ENCODE results near the gene PRR4.

Gene PRR4

DNA sequence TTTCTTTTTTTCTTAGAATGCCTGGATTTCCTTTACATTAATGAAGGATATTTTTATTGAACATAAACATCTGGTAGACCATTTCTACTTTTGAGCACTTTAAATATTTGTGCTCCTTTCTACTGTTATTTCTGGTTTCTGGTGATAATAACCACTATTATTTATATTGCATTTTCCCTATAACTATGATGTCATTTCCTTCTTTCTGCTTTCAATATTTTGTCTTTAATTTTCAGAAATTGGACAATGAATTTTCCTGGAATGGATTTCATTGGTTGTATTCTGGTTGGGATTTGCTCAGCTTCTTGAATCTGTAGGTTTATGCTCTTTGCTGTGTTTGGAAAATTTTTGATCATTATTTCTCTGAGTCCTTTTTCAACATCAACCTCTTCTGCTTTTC lies 40.0 kb upstream of the PRR4 start:
- H4K20me1 ChIP-seq (ENCODE audit: insufficient read depth, low read length) = no peaks in the 10 kb centered on the region
- TF ChIP-seq EZH2 (IDR thresholded peaks at IDR 0.05; ENCODE audit: borderline replicate concordance, low read depth, low read length, severe bottlenecking) = no peak
- TF ChIP-seq, protein P1, sequence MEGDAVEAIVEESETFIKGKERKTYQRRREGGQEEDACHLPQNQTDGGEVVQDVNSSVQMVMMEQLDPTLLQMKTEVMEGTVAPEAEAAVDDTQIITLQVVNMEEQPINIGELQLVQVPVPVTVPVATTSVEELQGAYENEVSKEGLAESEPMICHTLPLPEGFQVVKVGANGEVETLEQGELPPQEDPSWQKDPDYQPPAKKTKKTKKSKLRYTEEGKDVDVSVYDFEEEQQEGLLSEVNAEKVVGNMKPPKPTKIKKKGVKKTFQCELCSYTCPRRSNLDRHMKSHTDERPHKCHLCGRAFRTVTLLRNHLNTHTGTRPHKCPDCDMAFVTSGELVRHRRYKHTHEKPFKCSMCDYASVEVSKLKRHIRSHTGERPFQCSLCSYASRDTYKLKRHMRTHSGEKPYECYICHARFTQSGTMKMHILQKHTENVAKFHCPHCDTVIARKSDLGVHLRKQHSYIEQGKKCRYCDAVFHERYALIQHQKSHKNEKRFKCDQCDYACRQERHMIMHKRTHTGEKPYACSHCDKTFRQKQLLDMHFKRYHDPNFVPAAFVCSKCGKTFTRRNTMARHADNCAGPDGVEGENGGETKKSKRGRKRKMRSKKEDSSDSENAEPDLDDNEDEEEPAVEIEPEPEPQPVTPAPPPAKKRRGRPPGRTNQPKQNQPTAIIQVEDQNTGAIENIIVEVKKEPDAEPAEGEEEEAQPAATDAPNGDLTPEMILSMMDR (IDR thresholded peaks at IDR 0.05; ENCODE audit: borderline replicate concordance, extremely low read depth, low read length, poor library complexity, severe bottlenecking) = no peak
- peaks cover 3% of the 10 kb centered on the region; the same call in 1 of the 2 replicates for H3K36me3 ChIP-seq (ENCODE audit: insufficient read depth, low read length)
- no peaks in the 10 kb centered on the region for H3K27me3 ChIP-seq (ENCODE audit: insufficient read depth, low read length, poor library complexity)
- ATAC-seq (ENCODE audit: insufficient read depth, low read depth) (no peak), DNase-seq (no peak)
- H3K79me2 ChIP-seq (ENCODE audit: insufficient read depth, low read length) = no peaks in the 10 kb centered on the region
- H3K9ac ChIP-seq (ENCODE audit: low read depth, low read length) = no peak overlapping the region
- no peaks in the 10 kb centered on the region for H3K9me3 ChIP-seq (ENCODE audit: insufficient read depth, low read length, severe bottlenecking)
- H3K27ac ChIP-seq (ENCODE audit: low read length) = no peak overlapping the region
- H2AFZ ChIP-seq (ENCODE audit: low read depth, low read length) = no peak overlapping the region
- H3K4me3 ChIP-seq (ENCODE audit: low read depth in 1 of 2, low read length in 2 of 2) = no peak overlapping the region
- H3K4me1 ChIP-seq (ENCODE audit: insufficient read depth, low read length) = no peaks in the 10 kb centered on the region
- no peak overlapping the region for H3K4me2 ChIP-seq (ENCODE audit: insufficient read depth, low read length)

DNA sequence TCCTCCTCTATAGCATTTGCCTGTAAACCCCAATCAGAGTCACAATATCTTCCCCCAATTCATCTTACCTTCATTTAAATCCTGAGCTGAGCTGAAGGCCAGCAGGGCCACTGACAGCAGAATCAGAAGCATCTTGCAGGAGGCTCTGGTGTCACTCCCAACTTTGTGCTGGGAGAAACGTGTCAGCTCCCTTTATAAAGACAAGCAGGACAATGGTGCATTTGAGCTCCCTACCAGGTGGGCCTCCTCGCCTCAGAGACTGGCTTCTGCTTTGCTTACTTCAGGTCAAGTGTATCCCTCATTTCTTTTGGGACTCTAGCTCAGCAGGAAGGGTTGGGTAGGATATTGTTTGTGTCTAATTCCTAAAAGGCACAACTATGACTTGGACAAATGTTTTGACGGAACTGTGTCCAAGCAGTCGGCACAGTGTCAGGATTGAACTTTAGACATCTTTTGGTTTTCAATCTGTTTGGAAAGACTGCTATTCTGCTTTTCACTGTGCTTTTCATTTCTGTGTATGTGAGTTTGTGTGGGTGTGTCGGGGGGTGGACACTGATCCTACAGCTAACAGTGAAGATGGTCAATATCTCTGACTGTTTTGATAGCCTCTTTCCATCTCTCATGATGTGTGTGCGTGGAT lies 34.9 kb upstream of the PRR4 start, which contains the start of gene PRH1:
TSS of gene PRH1 (minus strand) at position 170 of the 640 bp plus-strand sequence. CDS start at position 132, 38 bp downstream.
- no peak within 1 kb of the TSS for H2AFZ ChIP-seq (ENCODE audit: low read depth, low read length)
- H3K36me3 ChIP-seq (ENCODE audit: insufficient read depth, low read length) = peaks cover 3% of the 10 kb centered on the region; the same call in 1 of the 2 replicates
- H3K9ac ChIP-seq (ENCODE audit: low read depth, low read length) = no peak within 1 kb of the TSS
- no peaks in the 10 kb centered on the region for H3K27me3 ChIP-seq (ENCODE audit: insufficient read depth, low read length, poor library complexity)
- H3K4me1 ChIP-seq (ENCODE audit: insufficient read depth, low read length) = no peaks in the 10 kb centered on the region
- DNase-seq (no peak), ATAC-seq (ENCODE audit: insufficient read depth, low read depth) (no peak)
- no peak for TF ChIP-seq EZH2 (IDR thresholded peaks at IDR 0.05; ENCODE audit: borderline replicate concordance, low read depth, low read length, severe bottlenecking)
- TF ChIP-seq, protein P1 (IDR thresholded peaks at IDR 0.05; ENCODE audit: borderline replicate concordance, extremely low read depth, low read length, poor library complexity, severe bottlenecking) = no peak
- no peaks in the 10 kb centered on the region for H3K79me2 ChIP-seq (ENCODE audit: insufficient read depth, low read length)
- no peak within 1 kb of the TSS for H3K4me3 ChIP-seq (ENCODE audit: low read depth in 1 of 2, low read length in 2 of 2)
- no peaks in the 10 kb centered on the region for H4K20me1 ChIP-seq (ENCODE audit: insufficient read depth, low read length)
- H3K27ac ChIP-seq (ENCODE audit: low read length) = no peak within 1 kb of the TSS
- no peak within 1 kb of the TSS for H3K4me2 ChIP-seq (ENCODE audit: insufficient read depth, low read length)
- no peaks in the 10 kb centered on the region for H3K9me3 ChIP-seq (ENCODE audit: insufficient read depth, low read length, severe bottlenecking)

DNA sequence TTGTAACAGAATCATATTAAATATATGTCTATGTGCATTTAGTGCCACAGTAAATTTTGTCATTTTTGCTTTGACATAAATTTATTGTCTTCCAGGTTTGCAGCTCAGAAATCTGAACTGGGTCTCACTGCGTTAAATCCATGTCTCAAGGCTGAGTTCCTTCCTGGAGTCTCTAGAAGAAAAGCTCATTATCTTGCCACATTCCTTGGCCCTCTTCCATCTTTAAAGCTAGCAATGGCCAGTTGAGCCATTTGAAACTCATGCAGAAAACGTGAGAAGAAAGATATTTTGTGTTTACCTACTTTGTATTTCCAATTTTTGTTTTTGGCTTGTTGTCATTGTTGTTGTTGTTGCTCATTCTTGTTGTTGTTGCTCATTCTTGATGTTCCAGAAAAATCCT lies 24.1 kb upstream of the PRR4 start:
- Histone ChIP-seq H3K27me3 (ENCODE audit: insufficient read depth, low read length, poor library complexity) (no peaks in the 10 kb centered on the region), H3K4me3 (ENCODE audit: low read depth in 1 of 2, low read length in 2 of 2) (no peak overlapping the region), H2AFZ (ENCODE audit: low read depth, low read length) (no peak overlapping the region), H3K4me1 (ENCODE audit: insufficient read depth, low read length) (no peaks in the 10 kb centered on the region), H4K20me1 (ENCODE audit: insufficient read depth, low read length) (no peaks in the 10 kb centered on the region), H3K9ac (ENCODE audit: low read depth, low read length) (no peak overlapping the region), H3K27ac (ENCODE audit: low read length) (no peak overlapping the region), H3K79me2 (ENCODE audit: insufficient read depth, low read length) (no peaks in the 10 kb centered on the region), H3K9me3 (ENCODE audit: insufficient read depth, low read length, severe bottlenecking) (no peaks in the 10 kb centered on the region), H3K4me2 (ENCODE audit: insufficient read depth, low read length) (no peak overlapping the region), H3K36me3 (ENCODE audit: insufficient read depth, low read length) (peaks cover 16% of the 10 kb centered on the region)
- no peak for DNase-seq
- no peak for TF ChIP-seq EZH2 (IDR thresholded peaks at IDR 0.05; ENCODE audit: borderline replicate concordance, low read depth, low read length, severe bottlenecking)
- TF ChIP-seq, protein P1 (IDR thresholded peaks at IDR 0.05; ENCODE audit: borderline replicate concordance, extremely low read depth, low read length, poor library complexity, severe bottlenecking) = no peak
- no peak for ATAC-seq (ENCODE audit: insufficient read depth, low read depth)

All from DND-41 (cell line).